Uterus (tissue), 4 donors: ENCODE measurements around the gene PCDHGA9. TPM values are rescaled to one million over a fixed set of nuclear protein-coding genes. Genes with fewer than 3 reads are reported as not detected.
"Not testable (repeated sequence)": the region's sequence is repeated elsewhere in the genome, so short reads cannot be mapped to it uniquely, and the experiment has no call there.

Experiments
- DNase-seq, 2 donors: peaks; one replicate each; pipeline ENCODE4 v3.0.0-alpha.2; 2019 to 2020
- H3K27ac ChIP-seq, 2 donors: fragments of 200-600 bp; sonication (generic); 1 replicate in 1 of 2; 2 replicates in 1 of 2; pipeline ENCODE4 v1.5.1; 2016 to 2018
- H3K27me3 ChIP-seq, 2 donors: fragments of 200-600 bp; sonication (generic); one replicate each; pipeline ENCODE4 v1.5.1; 2018 to 2019; ENCODE audit warnings: control low read depth in 1 of 2
- H3K36me3 ChIP-seq, 2 donors: fragments of 200-600 bp; sonication (generic); one replicate each; pipeline ENCODE4 v1.5.1; 2019; ENCODE audit warnings: control low read depth in 1 of 2
- H3K4me1 ChIP-seq, 2 donors: fragments of 200-600 bp; sonication (generic); one replicate each; pipeline ENCODE4 v1.5.1; 2018 to 2019; ENCODE audit warnings: control low read depth in 1 of 2
- H3K4me3 ChIP-seq, 2 donors: fragments of 200-600 bp; sonication (generic); 1 replicate in 1 of 2; 2 replicates in 1 of 2; pipeline ENCODE4 v1.5.1; 2018 to 2019; ENCODE audit warnings: mild to moderate bottlenecking in 1 of 2
- H3K9me3 ChIP-seq, 2 donors: fragments of 200-600 bp; sonication (generic); one replicate each; pipeline ENCODE4 v1.5.1; 2019; ENCODE audit warnings: control low read depth in 1 of 2
- POLR2A ChIP-seq, 2 donors: fragments of 450-650 bp; IDR thresholded peaks; one replicate each; pipeline ENCODE4 v1.6.1; 2016; ENCODE audit warnings: antibody characterized with exemption in 2 of 2, mild to moderate bottlenecking in 1 of 2, moderate library complexity in 1 of 2
- intact Hi-C: fragments of 100-400 bp; cut with DNase I; formaldehyde crosslinking; loops from one replicate; pipeline ENCODE4 v1.15.1; 2023; ENCODE audit warnings: low total_unique reads
- total RNA-seq, 4 donors: library from RNA; depleted of rRNA in 3 of 4; stranded (reverse); fragments of >200 nt in 3 of 4; gene quantifications; one replicate each; pipeline versions ENCODE4 v1.1.0 to v1.2.4, GENCODE V29; 2014 to 2023
- TF ChIP-seq, protein P1 (sequence below), 4 experiments: fragments of 200-600 bp in 2 of 4; fragments of 450-650 bp in 2 of 4; sonication (generic) in 2 of 4; IDR thresholded peaks; one replicate each; pipeline ENCODE4 v1.5.1; 2016 to 2019; ENCODE audit warnings: antibody characterized with exemption in 4 of 4, mild to moderate bottlenecking in 2 of 4, moderate library complexity in 1 of 4
- donor health status: DM: yes; HTN: yes; CAD: no.

PCDHGA9 gene
- total RNA-seq, 4 donors from 2014 or later: 11.8 to 18.7 (median 16.7) TPM

DNA sequence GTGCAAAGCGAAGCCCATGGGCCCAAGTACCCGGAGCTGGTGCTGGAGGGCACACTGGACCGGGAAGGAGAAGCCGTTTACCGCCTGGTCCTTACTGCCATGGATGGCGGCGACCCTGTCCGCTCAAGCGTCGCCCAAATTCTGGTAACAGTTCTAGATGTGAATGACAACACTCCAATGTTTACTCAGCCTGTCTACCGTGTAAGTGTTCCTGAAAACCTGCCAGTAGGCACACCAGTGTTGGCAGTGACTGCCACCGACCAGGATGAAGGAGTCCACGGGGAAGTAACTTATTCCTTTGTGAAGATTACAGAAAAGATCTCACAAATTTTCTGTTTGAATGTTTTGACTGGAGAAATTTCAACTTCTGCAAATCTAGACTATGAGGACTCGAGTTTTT is 28.0 kb upstream of the PCDHGA9 start:
- Histone ChIP-seq H3K27me3 (no peaks in the 10 kb centered on the region), H3K27ac (no peak overlapping the region), H3K9me3 (peaks cover 5 to 93% of the 10 kb centered on the region in 2 donors), H3K36me3 (no peaks in the 10 kb centered on the region), H3K4me1 (no peaks in the 10 kb centered on the region), H3K4me3 (no peak overlapping the region)
- no peak for DNase-seq
- no peak for TF ChIP-seq POLR2A (IDR thresholded peaks at IDR 0.05)
- TF ChIP-seq, protein P1, sequence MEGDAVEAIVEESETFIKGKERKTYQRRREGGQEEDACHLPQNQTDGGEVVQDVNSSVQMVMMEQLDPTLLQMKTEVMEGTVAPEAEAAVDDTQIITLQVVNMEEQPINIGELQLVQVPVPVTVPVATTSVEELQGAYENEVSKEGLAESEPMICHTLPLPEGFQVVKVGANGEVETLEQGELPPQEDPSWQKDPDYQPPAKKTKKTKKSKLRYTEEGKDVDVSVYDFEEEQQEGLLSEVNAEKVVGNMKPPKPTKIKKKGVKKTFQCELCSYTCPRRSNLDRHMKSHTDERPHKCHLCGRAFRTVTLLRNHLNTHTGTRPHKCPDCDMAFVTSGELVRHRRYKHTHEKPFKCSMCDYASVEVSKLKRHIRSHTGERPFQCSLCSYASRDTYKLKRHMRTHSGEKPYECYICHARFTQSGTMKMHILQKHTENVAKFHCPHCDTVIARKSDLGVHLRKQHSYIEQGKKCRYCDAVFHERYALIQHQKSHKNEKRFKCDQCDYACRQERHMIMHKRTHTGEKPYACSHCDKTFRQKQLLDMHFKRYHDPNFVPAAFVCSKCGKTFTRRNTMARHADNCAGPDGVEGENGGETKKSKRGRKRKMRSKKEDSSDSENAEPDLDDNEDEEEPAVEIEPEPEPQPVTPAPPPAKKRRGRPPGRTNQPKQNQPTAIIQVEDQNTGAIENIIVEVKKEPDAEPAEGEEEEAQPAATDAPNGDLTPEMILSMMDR (IDR thresholded peaks at IDR 0.05): no peak
- intact Hi-C loops: no loop called here

DNA sequence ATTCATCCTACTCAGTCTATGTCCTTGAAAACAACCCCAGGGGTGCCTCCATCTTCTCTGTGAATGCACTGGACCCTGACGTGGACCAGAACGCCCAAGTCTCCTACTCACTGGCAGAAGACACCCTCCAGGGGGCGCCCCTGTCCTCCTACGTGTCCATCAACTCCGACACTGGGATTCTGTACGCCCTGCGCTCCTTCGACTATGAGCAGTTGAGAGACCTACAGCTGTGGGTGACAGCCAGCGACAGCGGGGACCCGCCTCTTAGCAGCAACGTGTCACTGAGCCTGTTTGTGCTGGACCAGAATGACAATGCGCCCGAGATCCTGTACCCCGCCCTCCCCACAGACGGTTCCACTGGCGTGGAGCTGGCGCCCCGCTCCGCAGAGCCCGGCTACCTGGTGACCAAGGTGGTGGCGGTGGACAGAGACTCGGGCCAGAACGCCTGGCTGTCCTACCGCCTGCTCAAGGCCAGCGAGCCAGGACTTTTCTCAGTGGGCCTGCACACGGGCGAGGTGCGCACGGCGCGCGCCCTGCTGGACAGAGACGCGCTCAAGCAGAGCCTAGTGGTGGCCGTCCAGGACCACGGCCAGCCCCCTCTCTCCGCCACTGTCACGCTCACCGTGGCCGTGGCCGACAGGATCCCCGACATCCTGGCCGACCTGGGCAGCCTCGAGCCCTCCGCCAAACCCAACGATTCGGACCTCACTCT is 27.0 kb upstream of the PCDHGA9 start:
- intact Hi-C loops, H3K27ac ChIP-seq, DNase-seq: not testable (repeated sequence)

DNA sequence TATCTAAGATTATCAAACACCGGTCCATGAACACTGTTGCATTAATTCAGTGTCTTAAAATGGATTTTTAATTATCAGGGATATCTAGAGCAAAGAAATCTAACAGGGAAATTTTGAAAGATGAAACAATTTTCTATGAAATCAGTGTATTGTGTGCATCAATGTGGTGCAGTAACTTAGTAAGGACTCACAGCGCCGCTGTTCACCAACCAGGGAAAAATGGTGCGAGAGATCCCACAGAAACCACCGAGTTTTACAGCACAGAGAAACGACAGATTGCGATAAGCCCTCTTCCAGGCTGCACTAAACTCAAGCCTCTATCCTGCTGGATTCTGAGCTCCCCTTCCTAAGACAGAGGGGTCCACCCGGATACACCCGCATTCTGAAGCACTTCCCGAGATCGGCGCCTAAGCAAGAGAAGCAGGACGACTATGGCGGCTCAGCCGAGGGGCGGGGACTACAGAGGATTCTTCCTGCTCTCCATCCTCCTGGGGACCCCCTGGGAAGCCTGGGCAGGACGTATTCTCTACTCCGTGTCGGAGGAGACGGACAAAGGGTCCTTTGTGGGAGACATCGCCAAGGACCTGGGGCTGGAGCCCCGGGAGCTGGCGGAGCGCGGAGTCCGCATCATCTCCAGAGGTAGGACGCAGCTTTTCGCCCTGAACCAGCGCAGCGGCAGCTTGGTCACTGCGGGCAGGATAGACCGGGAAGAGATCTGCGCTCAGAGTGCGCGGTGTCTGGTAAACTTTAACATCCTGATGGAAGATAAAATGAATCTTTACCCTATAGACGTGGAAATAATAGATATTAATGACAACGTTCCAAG is 19.9 kb upstream of the PCDHGA9 start, which contains the start of gene PCDHGA7:
PCDHGA7 (plus strand) TSS at position 274 of the 826 bp plus-strand sequence; CDS start at position 432, 158 bp downstream.
- DNase-seq: no peak
- H3K27me3 ChIP-seq: no peaks in the 10 kb centered on the region
- H3K9me3 ChIP-seq: peaks cover 0 to 90% of the 10 kb centered on the region in 2 donors
- TF ChIP-seq POLR2A (IDR thresholded peaks at IDR 0.05): no peak
- TF ChIP-seq, protein P1 (IDR thresholded peaks at IDR 0.05): no peak
- H3K4me3 ChIP-seq: no peak within 1 kb of the TSS
- intact Hi-C loops: no loop called here
- H3K36me3 ChIP-seq: no peaks in the 10 kb centered on the region
- no peak within 1 kb of the TSS for H3K27ac ChIP-seq
- no peaks in the 10 kb centered on the region for H3K4me1 ChIP-seq

More for the DNA sequence above, 27.0 kb upstream of the PCDHGA9 start:
- not testable (repeated sequence) for H3K4me1 ChIP-seq, H3K27me3 ChIP-seq, H3K4me3 ChIP-seq, H3K36me3 ChIP-seq
- peaks cover 5 to 91% of the 10 kb centered on the region in 2 donors for H3K9me3 ChIP-seq

DNA sequence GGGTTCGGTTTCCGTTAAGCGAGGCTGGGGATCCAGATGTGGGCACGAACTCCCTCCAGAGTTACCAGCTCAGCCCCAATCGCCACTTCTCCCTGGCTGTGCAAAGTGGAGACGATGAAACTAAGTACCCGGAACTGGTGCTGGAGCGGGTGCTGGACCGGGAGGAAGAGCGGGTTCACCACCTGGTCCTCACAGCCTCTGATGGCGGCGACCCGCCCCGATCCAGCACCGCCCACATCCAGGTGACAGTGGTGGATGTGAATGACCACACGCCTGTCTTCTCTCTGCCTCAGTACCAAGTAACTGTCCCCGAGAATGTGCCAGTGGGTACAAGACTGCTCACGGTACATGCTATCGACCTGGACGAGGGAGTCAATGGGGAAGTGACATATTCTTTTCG is 19.2 kb upstream of the PCDHGA9 start:
- H3K27ac ChIP-seq: no peak overlapping the region
- H3K4me3 ChIP-seq: no peak overlapping the region
- no peaks in the 10 kb centered on the region for H3K4me1 ChIP-seq
- DNase-seq: no peak
- no peaks in the 10 kb centered on the region for H3K36me3 ChIP-seq
- intact Hi-C loops: no loop called here
- no peaks in the 10 kb centered on the region for H3K27me3 ChIP-seq
- H3K9me3 ChIP-seq: peaks cover 0 to 86% of the 10 kb centered on the region in 2 donors
- TF ChIP-seq POLR2A (IDR thresholded peaks at IDR 0.05): no peak
- TF ChIP-seq, protein P1 (IDR thresholded peaks at IDR 0.05): no peak

DNA sequence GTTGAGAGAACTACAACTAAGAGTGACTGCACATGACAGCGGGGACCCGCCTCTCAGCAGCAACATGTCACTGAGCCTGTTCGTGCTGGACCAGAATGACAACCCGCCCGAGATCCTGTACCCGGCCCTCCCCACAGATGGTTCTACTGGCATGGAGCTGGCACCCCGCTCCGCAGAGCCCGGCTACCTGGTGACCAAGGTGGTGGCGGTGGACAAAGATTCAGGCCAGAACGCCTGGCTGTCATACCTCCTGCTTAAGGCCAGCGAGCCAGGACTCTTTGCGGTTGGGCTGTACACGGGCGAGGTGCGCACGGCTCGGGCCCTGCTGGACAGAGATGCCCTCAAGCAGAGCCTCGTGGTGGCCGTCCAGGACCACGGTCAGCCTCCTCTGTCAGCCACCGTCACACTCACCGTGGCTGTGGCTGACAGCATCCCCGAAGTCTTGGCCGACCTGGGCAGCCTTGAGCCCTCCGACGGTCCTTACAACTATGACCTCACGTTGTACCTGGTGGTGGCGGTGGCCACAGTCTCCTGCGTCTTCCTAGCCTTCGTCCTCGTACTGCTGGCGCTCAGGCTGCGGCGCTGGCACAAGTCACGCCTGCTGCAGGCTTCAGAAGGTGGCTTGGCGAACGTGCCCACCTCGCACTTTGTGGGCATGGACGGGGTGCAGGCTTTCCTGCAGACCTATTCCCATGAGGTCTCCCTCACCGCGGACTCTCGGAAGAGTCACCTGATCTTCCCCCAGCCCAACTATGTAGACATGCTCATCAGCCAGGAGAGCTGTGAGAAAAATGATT is 17.9 kb upstream of the PCDHGA9 start:
- Histone ChIP-seq H3K4me1 (no peaks in the 10 kb centered on the region), H3K36me3 (no peaks in the 10 kb centered on the region), H3K27me3 (no peaks in the 10 kb centered on the region), H3K27ac (no peak overlapping the region), H3K9me3 (peaks cover 0 to 89% of the 10 kb centered on the region in 2 donors), H3K4me3 (no peak overlapping the region)
- no peak for TF ChIP-seq POLR2A (IDR thresholded peaks at IDR 0.05)
- TF ChIP-seq, protein P1 (IDR thresholded peaks at IDR 0.05): no peak
- DNase-seq: no peak
- intact Hi-C loops: no loop called here
